CD4-positive, alpha-beta T cell treated with Interleukin-10 for 1 hour (primary cell): ENCODE results near the gene NODAL.

Experiments
- DNase-seq: peaks from one replicate; pipeline ENCODE4 v3.0.0-alpha.2; 2020

The NODAL gene

DNA sequence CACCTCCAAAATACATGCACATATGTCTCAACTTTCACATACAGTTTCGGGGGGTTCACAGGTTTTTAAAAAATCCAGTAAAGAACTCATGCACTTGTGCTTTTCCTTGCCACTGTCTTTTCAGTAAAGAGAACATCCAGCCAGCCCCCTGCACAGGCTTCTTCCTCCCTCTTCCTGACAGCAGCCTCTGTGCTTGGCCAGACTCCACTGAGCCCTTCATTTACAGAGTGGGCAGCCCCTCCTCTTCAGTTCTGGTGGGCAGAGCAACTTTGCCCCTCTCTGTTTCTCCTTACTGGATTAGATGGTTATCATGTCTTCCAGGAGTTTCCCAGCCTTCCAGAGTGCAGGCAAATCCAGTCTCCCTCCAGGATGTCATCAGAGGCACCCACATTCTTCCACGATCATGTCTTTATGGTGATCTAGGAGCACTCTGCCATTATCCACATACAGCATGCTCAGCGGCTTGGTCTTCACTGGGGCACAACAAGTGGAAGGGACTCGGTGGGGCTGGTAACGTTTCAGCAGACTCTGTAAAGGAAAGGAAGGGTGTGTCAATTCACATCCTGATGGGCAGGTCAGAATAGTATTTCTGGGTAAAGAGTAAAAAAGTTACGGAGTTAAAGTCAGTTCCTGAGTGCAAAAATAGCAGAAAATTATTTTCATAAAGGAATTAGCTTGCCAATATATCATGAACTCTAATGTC lies 8.8 kb downstream of the NODAL start:
- peak; percentile 17 for DNase-seq

DNA sequence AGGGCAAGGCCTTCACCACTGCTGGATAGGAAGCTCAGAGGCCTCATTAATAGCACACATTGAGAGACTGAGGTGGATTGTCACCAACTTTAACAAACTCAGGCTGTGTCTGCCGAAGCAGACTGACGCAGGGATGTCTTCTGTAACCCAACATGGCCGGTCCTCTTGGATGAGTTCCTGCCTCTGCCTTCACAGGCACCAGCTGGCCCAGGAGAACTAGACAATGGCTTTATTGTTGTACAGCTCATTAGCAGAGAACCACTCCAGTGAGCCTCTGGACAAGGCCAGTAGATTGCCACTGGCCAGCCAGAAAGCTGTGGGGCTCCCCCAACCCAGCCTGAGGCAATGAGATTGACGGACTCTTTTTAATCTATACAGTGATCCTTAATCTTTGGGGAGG lies 9.4 kb downstream of the NODAL start:
- DNase-seq: no peak

DNA sequence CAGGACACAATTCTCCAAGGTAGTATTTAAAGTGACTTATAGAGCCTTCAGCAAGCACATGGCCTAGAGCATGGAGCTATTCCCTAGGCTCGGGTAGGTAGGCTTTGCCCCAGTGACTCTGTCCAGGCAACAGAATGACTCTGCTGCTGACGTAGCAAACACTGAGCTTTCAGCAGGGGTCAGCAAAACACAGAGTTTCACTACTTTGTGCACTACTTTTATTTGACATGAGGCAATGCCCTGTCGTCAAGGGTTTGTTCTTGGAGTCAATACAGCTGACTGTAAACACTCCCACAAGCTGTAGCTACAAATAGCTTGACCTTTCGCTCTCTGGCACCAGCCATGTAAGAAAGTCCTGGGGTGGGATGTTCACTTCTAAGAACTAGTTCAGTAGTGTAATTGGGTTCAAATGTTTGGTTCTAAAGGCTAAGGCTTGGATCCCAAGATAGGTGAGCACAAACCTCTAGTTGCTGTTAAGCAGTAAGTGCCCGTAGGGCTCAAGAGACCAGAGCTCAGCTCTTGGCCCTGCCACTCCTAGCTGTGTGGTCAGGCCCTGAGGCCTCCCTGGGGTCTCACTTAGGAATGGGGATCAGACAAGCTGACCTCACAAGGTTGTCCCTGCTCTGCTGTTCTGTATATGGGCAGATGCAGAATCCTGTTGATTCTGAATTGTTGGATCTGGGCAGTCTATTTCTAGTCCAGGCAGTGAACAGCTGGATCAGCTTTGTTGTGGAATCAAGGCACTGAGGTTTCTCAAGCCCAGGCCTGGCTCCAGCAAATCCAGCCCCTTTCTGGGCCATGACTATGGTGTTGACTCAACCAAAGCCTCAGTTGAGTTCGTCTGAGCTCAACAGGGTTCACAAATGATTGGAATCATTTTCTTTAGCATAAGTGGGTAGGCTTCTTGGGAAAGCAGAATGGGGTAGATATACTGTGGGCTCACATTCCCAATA lies 10.7 kb downstream of the NODAL start:
- no peak for DNase-seq

DNA sequence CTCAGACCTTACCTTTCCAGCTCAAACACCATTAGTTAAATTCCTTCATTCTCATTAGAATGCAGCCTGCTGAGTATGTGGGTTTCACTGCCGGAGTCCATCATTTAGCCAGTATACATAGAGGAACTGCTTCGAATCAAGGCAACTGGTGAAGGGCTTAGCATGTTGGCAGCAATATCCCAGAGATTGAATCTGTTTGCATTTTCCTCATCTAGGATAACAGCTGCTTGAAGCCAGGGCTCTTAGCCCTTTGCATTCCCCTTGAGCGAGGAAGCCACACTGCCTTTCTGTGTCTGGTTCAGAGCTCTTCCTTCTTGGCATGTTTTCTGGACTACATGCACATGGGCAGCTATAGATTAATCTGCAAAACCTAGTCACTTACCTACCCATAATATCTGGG lies 14.7 kb downstream of the NODAL start:
- no peak for DNase-seq

DNA sequence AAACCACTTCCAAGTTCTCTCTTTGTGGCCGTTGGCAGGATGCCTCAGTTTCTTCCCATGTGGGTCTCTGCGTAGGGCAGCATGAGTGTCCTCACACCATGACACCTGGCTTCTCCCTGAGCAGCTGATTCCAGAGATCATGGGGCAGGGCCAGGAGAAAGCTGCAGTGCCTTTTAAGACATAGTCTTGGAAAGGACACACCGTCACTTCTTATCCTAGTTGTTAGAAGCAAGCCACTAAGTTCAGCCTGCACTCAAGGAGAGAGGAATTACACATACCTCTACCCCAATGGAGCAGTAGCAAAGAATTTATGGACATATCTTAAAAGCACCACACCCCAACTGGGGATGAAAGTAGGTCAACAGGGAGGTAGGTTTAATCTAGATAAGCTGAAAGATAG lies 16.4 kb downstream of the NODAL start:
- no peak for DNase-seq

DNA sequence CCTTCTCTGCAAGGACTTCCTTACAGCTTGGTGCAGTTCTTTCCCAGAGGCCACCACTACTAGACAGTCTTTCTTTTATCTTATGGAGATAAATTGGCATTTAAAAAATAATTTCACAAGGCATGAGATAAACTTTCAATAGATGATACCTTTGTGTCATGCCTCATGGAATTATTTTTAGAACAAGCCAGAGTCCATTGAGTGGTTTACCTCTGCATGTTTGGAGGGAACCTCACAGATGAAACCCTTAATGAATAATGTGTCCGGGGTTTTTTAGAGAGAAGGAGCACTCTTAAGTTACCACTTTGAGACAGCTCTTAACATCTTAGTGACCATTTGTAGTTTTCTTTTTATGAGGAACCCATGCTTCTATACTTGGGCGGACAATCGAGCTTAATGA lies 17.2 kb downstream of the NODAL start:
- DNase-seq: no peak

DNA sequence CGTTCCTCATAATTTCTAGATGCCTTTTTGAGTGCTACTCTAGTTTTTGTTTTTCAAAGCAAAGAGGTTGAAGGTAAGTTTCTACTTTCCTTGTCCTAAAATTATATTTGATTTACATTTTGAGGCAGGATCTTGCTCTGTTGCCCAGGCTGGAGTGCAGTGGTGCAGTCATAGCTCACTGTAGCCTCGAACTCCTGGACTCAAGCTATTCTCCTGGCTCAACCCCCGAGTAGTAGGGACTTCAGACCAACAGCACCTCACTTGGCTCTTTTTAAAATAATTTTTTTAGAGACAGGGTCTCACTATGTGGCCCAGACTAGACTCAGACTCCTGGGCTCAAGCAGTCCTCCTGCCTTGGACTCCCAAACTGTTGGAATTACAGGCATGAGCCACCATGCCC lies 22.8 kb downstream of the NODAL start:
- DNase-seq: no peak

DNA sequence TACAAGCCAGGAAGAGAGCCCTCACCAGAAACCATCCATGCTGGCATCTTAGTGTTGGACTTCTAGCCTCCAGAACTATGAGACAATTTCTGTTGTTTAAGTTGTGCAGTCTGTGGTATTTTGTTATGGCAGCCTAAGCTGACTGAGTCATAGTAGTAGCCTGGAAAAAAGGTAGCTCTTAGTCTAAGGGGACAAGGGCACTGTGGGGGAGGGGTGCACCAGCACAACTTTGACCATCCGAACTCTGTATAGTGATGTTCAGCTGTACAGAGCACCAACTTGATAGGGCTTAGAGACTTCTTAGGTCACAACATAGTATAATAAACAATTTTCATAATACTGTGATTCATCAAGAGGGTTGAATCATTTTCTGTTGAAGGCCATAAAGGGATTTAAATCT lies 23.3 kb downstream of the NODAL start:
- DNase-seq: no peak

DNA sequence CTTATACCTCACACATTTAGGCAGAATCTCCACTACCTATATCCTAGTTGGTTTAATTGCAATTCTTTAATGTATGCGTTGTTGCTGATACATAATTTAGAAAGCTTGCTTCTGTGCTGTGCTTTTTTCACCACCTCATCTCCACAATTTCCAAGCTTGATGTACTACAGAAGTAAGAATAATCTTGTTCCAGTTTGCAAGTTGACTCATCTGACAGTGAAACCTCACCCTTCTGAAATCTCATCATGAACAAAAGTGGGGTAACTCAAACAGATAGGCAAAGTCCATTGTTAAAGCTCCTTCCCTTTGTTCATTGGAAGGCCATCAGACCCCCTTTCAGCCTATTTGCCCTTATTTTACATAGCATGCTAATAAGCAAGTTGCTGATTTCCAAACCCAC lies 23.9 kb downstream of the NODAL start:
- no peak for DNase-seq

DNA sequence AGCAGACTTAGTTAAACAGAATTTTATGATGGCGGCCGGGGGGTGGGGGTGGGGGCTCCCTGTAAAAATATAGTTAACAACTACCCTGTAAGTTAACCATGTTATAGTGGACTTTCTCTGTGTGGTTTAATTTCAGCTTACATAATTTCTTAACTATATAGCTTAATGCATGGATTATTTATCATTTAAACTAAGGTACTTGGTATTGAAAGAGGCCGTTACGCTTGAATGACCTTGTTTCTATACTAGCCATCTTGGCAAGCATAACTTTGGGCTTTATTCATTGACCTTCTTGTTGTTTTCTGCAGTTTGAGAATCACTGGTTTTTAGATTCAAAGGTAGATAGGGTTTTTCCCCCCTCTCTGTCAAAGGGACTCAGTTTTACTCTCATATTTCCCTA lies 29.1 kb downstream of the NODAL start:
- no peak for DNase-seq

DNA sequence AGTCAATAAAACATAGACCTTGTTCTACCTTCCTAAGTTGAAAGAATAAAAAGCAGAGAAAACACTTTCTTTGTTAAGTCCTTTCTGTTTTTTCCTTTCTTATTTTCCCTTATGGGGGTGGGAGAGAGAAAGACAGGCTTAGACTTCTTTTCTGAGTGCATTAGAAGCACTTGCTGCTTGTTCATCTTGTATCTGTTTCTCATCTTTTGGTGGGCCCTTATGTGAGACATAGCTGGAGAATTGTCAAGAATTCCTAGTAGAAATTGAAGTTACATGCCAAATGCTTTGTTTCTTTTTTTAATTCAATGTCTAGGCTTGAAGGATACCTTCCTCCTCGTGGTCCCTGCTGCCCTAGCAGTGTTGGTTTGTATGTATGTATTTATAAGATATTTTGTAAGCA lies 30.9 kb downstream of the NODAL start:
- no peak for DNase-seq

DNA sequence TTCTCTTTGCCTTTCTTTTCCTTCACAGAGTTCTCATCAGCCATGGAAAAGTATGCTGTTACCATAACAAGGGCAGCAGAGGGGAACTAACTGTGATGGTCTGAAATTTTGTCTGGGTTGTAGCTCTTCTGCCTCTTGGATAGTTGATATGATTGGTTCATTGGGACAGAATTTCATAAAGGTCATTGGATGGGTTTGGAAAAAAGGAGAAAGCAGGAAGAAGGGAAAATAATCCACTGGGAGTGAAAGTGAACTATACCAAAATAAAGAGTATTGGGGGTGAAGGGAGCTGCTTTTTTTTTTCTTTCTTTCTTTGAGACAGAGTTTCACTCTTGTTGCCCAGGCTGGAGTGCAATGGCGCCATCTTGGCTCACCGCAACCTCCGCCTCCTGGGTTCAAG lies 31.7 kb downstream of the NODAL start:
- DNase-seq: no peak

DNA sequence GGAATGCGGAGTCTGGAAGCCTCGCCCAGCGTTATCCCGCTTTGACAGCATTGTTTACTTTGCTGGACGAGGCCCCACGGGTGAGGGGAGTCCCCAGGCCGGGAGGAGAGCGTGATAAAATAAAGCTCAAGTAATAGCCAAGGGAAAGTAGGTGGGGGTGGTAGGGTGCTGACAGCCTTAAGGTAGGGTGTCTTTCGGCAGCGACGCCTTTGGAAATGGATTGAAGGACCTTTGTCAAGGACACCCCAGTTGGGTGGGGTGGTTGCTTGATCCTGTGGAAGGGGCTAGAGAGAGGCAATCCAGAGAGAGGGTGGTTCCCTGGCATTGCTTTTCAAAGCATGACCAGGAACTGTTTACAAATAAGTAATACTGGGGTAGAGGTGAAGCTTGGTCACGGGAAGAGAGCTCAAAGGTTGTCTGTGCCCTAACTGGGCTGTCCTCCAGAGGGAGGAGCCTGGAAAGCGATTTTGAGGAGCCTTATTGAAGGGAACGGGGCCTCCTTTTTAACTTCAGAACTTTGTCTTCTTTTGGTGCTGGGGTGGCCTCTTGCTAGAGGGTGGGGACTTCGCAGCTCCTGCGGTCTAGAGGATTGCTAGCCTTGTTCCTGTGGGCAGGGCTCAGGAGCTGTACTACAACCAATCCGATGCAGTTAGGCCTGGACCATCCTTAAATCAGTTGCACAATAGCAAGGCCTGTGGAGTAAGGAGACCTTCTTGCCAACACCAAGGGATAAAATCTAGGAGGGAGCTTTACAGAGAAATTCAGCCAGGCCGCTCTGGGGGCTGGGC lies 36.2 kb downstream of the NODAL start:
- peak; percentile 49 for DNase-seq

DNA sequence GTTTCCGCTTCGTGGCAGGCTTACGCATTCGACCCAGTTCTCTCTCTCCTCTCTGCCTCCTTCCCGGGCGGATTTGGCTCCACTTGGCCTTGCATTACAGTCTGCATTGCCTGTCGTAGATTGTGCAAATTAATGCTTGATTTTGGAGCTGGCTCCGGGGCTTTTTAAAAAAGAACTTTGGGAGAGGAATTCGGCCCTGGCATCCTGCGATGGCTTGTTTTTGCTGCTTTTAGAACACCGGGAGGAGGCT lies 36.8 kb downstream of the NODAL start:
- DNase-seq: no peak

DNA sequence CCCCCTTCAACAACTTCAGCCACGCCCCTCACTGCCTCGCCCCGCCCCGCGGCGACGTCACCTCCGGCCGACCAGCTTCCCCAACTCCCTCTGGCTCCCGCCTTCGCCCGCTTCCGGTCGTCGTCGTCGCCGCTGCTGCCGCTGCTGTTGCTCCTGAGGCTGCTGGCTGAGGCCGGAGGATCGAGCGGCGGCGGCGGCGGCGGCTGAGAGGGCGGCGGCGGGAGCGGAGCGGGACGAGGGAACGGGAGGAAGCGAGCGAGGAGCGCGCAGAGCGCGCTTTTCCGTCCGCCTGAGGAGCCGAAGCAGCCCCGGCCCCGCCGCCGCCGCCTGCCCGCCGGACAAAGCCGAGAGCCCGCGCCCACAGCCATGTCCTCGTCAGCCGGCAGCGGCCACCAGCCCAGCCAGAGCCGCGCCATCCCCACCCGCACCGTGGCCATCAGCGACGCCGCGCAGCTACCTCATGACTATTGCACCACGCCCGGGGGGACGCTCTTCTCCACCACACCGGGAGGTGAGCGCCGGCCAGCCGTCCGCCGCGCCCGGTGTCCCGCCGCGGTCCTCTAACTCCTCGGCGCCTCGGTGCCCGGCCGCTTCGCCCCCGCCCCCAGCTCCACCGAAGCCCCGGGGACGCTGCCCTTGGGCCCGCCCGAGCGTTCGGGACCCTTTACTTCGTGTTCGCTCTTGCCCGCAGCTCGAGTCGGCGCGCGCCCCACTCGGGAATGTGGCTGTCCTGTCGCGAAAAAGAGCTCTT lies 37.3 kb downstream of the NODAL start, which contains the start of gene EIF4EBP2:
Gene EIF4EBP2 (plus strand): TSS at position 110 of the 751 bp plus-strand sequence. CDS start 257 bp downstream, at position 367.
- DNase-seq: peak; percentile 98

DNA sequence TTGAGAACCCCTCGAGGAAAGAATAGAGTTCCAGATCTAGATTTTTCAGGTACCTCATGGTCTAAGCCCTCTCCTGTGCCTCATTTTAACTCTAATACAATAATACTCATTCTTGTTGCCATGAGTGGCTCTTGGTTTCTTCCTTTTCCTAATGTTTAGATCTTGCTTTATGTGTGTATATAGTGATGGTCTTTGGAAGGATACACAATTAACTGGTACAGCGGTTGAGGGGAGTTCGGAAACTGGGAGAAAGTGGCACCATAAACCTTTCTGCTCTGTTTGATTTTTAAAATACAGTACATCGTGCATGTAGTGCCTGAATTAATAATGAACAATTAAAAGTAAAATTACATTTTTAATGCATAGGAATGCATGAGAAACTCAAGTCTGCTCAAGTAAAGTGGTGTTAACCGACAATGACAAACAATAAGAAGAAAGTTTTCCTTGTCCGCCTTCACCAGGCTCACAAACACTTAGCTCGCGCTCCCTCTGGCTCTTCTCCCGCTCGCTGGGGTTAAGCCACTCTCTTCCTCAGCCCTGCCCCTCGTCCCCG lies 37.9 kb downstream of the NODAL start:
- DNase-seq: peak; percentile 5

DNA sequence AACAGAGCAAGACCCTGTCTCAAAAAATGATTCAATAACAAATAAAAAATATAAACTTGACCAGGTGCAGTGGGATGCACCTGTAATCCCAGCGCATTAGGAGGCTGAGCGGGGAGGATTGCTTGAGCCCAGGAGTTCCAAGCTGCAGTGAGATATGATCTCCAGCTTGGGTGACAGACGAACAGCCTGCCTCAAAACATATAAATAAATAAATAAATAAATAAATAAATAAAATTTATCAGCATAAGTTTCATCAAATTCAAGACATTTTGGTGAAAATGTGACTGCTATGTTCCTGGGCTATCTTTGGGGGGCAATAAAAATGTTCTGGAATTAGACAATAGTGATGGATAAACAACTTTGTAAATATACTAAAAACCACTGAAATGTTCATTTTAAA lies 42.3 kb downstream of the NODAL start:
- DNase-seq: no peak

DNA sequence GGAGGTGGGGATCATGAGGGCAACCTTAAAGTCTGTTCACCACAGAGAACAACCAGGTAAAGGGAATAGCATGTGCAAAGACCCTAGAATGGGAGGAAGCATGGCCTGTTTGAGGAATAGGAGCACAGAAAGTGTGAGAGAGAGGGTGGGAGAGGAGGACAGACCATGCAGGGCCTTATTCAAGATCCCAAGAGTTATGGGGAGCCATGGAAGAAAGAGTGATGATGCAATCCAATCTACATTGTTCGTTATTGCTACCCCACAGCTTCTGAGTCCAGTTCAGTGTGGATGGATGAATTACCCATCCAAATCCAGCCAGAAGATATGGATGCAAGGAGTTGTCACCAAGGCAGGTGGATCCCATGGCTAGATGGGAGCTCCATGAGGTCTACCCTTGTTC lies 45.3 kb downstream of the NODAL start:
- DNase-seq: no peak

DNA sequence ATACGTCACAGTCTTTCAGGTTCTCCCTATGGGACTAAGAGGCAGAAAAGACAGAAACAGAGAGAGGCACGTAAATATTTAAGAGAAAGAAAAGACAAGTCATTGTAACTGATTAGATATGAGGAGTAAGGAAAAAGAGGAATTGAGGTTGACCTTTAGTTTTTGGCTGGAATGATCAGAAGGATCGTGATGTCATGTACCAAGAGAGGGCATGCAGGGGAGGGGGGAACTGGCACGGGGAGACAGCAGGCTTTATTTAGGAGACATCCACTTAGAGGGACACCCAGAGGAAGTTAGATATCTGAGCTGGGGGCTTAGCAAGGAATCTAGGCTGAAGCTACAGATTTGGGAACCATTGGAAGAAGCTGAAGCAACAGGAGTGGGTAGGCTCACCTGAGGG lies 49.8 kb downstream of the NODAL start:
- no peak for DNase-seq
